GM08714 (cell line): ENCODE measurements around the gene RCBTB1.

Source experiments
- H3K4me3 ChIP-seq: fragments of 200-500 bp; sonication (Bioruptor generic); 2 replicates; pipeline ENCODE4 v1.5.1; 2014; ENCODE audit warnings: mild to moderate bottlenecking, low read length, inconsistent platforms
- ZNF274 ChIP-seq: IDR thresholded peaks from 2 replicates; pipeline ENCODE4 v1.6.1; 2012; ENCODE audit warnings: mild to moderate bottlenecking, low read depth, low read length

Gene RCBTB1

GRCh38 chr13:49554387-49554786, 31.0 kb downstream of the RCBTB1 start:
- H3K4me3 ChIP-seq: no peak overlapping the region
- TF ChIP-seq ZNF274: no peak

DNA sequence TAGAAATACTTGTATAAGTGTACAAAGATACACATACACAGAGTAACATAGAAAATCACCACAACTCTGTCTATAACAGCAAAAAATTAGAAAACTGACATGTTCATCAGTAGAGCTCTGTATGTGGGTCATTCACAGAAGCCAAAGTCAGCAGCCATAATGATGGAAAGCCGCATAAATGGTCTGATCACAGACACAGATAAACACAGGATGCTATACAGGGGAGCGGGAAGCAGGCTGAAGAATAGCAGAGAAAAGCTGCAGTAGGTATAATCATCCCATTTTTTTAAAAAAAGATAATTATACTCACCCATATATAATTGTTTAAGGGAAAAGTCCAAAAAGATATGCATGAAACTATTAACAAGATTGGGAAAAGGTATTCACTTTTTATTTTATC, 31.5 kb downstream of the RCBTB1 start:
- H3K4me3 ChIP-seq: no peak overlapping the region
- no peak for TF ChIP-seq ZNF274

DNA sequence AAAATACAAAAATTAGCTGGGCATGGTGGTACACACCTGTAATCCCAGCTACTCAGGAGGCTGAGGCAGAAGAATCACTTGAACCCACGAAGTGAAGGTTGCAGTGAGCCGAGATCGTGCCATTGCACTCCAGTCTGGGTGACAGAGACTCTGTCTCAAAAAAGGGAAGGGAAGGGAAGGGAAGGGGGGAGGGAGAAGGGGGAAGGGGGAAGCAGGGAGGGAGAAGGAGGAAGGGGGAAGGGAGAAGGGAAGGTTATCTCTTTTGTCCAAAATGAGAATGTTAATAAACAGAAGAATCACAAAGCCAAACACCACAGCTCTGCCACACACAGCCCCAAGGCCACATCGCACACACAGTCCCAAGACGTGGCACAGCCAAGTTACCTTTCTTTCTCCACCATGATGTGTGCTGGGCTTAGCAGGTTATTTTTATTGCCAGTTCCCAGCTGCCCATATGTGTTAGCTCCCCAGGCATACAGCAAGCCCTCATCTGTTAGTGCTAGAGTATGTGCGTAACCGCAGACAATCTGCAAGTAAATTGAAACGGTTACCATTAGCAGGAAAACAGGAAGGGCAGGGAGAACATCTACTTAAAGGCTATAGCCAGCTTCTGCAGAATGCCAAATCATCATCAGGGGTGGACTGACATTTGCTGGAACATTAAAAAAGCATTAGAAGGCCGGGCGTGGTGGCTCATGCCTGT, 34.3 kb downstream of the RCBTB1 start:
- TF ChIP-seq ZNF274: no peak
- H3K4me3 ChIP-seq: no peak overlapping the region

DNA sequence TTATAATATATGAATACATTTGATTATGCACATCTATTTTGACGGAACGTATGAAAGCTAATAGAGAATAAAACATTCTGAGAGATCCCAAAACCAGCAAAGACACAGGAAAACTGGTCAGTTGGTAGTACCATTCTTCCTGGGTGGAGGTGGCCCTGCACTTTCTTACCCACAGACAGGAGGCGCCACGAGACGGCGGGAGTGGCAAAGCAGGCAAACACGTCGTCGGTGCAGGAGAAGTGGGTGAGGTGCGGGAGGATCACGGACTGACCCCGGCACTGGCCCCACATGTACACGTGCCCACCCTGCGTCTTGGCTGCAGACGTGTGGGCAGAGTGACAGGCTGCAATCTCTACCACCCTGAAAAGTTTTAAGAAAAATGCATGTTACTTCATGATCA, 36.1 kb downstream of the RCBTB1 start:
- H3K4me3 ChIP-seq: no peak overlapping the region
- no peak for TF ChIP-seq ZNF274

DNA sequence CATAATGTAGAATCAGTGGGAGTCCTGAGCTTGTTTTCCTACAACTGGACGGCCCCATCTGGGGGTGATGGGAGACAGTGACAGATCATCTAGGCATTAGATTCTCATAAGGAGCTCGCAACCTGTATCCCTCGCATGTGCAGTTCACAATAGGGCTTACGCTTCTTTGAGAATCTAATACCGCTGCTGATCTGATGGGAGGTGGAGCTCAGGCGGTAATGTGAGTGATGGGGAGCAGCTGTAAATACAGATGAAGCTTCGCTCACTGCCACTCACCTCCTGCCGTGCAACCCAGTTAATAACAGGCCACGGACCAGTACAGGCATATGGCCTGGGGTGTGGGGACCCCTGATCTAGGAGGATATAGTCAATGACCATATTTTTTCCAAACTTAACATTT, 38.8 kb downstream of the RCBTB1 start:
- no peak for TF ChIP-seq ZNF274
- H3K4me3 ChIP-seq: no peak overlapping the region

DNA sequence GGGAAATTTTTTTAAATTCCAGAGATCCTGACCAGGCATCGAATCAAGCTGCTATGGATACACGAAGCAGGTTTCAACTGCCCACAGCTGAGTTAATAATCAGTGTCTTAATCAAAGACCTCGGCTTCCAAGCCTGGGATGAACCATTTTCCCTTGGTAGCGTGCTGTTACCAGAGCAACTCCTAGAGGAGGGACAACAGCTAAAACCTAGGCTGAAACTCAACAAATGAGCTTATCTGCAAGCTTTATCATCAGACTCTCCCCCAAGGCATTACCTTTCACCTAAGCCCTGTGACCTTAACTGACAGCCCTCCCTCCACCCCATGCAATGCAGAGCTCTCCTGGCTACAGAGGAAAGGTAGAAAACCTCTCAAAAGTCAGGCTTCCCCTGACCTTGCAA, 39.7 kb downstream of the RCBTB1 start:
- H3K4me3 ChIP-seq: no peak overlapping the region
- no peak for TF ChIP-seq ZNF274

GRCh38 chr13:49543656-49544055, 41.7 kb downstream of the RCBTB1 start:
- no peak for TF ChIP-seq ZNF274
- no peak overlapping the region for H3K4me3 ChIP-seq

GRCh38 chr13:49540552-49540951, 44.8 kb downstream of the RCBTB1 start:
- no peak for TF ChIP-seq ZNF274
- peak overlapping the region; percentile 63; the same call in 1 of the 2 replicates for H3K4me3 ChIP-seq

- H3K4me3 ChIP-seq: no peak overlapping the region; the same call in 1 of the 2 replicates
- no peak for TF ChIP-seq ZNF274
Observed at GRCh38 chr13:49539746-49540145, 45.6 kb downstream of the RCBTB1 start.

DNA sequence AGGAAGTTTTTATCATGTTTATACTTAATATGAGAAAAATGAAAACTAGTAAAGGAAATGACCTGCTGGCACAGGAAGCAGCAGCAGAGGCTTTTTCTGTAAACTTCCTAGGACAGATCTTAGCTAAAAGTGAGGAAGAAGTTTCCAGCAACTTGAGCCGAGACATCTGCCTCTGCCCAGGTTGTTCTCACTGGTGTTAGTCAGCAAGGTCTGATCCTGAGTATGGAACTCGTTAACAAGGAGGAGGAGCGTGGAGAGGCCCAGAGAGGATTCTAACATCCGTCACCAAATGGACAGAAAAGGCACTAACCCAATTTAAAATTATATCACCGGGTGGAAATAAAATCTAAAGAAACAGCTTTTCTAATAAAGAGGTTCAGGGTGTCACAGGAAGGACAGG, 46.0 kb downstream of the RCBTB1 start:
- TF ChIP-seq ZNF274: no peak
- H3K4me3 ChIP-seq: no peak overlapping the region

GRCh38 chr13:49538404-49538803, 47.0 kb downstream of the RCBTB1 start:
- H3K4me3 ChIP-seq: no peak overlapping the region
- no peak for TF ChIP-seq ZNF274

DNA sequence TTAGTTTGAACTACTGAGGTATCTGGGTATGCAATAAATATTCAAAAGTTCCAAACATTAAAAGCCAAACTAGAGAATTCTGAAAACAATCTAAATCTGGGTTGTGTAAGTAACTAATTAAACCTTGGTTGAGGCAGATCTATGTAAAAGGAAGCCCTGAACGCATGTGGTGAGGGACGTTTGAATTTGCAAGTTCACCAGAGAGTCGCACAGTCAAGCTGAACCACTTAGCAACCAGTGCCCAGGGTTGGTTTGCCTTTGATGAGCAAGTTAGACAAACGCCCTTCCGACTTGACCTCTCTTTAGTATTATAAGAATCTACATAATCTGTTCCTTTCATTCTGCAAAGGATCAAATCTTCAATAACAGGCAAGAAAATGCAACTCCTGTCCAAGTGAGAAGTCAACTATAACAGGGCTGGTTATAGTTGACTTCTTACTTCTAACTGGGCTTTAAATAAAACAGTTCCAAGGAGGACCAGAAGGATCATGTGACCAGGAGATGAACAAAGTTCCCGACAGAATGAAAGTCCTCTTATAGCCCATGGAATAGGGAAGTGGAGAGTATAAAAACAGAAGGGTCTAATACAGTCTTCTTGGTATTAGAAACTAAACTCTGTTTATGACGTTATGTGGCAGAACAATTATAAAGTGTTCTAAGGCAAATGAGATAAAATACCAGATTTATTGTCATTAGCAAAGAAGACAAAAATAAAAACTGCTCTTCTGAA, 49.0 kb downstream of the RCBTB1 start:
- peak overlapping the region; percentile 21; the same call in 1 of the 2 replicates for H3K4me3 ChIP-seq
- TF ChIP-seq ZNF274: no peak

DNA sequence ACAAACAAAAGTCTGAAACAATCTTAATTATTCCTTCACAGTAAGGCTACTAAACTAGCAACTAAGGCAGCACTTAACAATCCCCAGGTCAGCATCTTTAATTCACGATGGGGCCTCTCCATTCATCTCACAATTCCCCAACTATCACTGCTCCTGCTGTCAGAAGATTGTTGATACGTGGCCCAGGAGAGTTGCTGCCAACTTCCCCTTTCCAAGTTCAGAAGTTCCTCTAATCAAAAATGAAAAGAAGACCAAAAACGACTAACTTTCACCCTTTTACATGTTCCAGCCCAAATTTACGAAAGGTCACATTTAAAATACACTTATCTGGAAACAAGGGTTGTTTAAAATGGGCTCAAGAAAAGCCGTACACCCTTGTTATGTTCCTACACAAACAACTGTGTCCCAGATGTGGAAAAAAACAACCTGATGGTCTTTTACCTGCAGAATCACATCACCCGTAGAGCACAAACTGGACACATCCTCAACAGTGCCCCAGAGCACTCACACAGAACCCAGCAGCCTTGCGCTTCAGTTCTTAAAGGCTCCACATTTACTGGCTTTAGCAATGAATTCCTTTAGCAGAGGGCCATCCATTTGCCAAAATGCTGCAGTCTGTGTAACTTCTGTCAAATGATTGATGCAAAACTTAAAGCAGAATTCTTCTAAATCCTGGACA, 51.6 kb downstream of the RCBTB1 start:
- TF ChIP-seq ZNF274: no peak

GRCh38 chr13:49533011-49533410, 52.3 kb downstream of the RCBTB1 start:
- H3K4me3 ChIP-seq: no peak overlapping the region
- TF ChIP-seq ZNF274: no peak

More for the DNA sequence above, 51.6 kb downstream of the RCBTB1 start:
- no peak overlapping the region for H3K4me3 ChIP-seq

DNA sequence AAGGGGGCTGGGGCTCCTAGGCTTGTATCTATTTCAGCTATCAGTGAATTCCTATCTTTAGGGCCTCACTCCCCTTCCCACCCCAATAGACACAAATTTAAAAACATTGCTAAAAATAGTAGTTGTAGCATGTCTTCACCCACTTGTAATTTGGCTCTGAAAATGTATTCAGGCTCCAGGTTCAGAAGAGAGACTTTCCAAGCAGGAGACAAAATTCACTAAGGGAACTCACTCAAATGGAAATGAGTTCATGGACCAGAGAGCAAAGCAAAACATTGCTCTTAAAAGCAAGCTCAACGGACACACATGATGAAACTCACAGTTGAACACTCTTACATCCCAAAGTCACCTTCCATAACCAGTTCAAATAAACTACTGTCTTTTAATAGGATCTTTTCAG, 52.8 kb downstream of the RCBTB1 start:
- 0 out of 2 replicates have a peak overlapping the region, but pooled peaks have one; percentile 13 for H3K4me3 ChIP-seq
- TF ChIP-seq ZNF274: no peak
